ENCODE results near the gene FAM110A. TPM values are rescaled to one million over a fixed set of nuclear protein-coding genes. Genes with fewer than 3 reads are reported as not detected.

FAM110A gene
- total and polyA plus RNA-seq, 4 donors = 8.6 to 17.9 (median 12.7) TPM

- ATAC-seq (ENCODE audit: insufficient read depth, low FRiP score) (no peak), DNase-seq (no peak)
- no peak for TF ChIP-seq CTCF (IDR thresholded peaks at IDR 0.05; ENCODE audit: control extremely low read depth, extremely low read depth)
- Histone ChIP-seq H3K36me3 (ENCODE audit: control insufficient read depth in 4 of 4, insufficient read depth in 4 of 4, low read length in 4 of 4) (no peaks in the 10 kb centered on the region), H3K9ac (ENCODE audit: insufficient read depth in 1 of 2, low read length in 2 of 2) (no peak overlapping the region), H3K9me3 (ENCODE audit: control insufficient read depth in 4 of 4, insufficient read depth in 3 of 4, low read length in 3 of 4) (no peaks in the 10 kb centered on the region), H3K27ac (ENCODE audit: low read depth in 1 of 2, low read length in 1 of 2) (no peak overlapping the region), H3K27me3 (ENCODE audit: control insufficient read depth in 3 of 3, insufficient read depth in 3 of 3, low read length in 2 of 3) (peaks cover 0 to 3% (median 0%) of the 10 kb centered on the region in 3 donors), H3K4me3 (no peak overlapping the region), H3K4me1 (ENCODE audit: control insufficient read depth in 5 of 5, insufficient read depth in 5 of 5, low read length in 5 of 5) (no peaks in the 10 kb centered on the region)
- 98 to 100% methylated on average over 1 of the region's 1 CpG for WGBS, 2 donors
Measured at GRCh38 chr20:865440-865839, 31.9 kb downstream of the FAM110A start.

GRCh38 chr20:868279-868678, 34.8 kb downstream of the FAM110A start:
- WGBS, 2 donors = 92 to 94% methylated on average over 9 of the region's 9 CpGs
- DNase-seq (no peak), ATAC-seq (ENCODE audit: insufficient read depth, low FRiP score) (no peak)
- no peak overlapping the region for H3K9ac ChIP-seq (ENCODE audit: insufficient read depth in 1 of 2, low read length in 2 of 2)
- no peaks in the 10 kb centered on the region for H3K36me3 ChIP-seq (ENCODE audit: control insufficient read depth in 4 of 4, insufficient read depth in 4 of 4, low read length in 4 of 4)
- no peaks in the 10 kb centered on the region for H3K9me3 ChIP-seq (ENCODE audit: control insufficient read depth in 4 of 4, insufficient read depth in 3 of 4, low read length in 3 of 4)
- no peaks in the 10 kb centered on the region for H3K4me1 ChIP-seq (ENCODE audit: control insufficient read depth in 5 of 5, insufficient read depth in 5 of 5, low read length in 5 of 5)
- H3K4me3 ChIP-seq = no peak overlapping the region
- TF ChIP-seq CTCF (IDR thresholded peaks at IDR 0.05; ENCODE audit: control extremely low read depth, extremely low read depth) = no peak
- H3K27me3 ChIP-seq (ENCODE audit: control insufficient read depth in 3 of 3, insufficient read depth in 3 of 3, low read length in 2 of 3) = peaks cover 0 to 3% (median 0%) of the 10 kb centered on the region in 3 donors
- no peak overlapping the region for H3K27ac ChIP-seq (ENCODE audit: low read depth in 1 of 2, low read length in 1 of 2)

- DNase-seq (no peak), ATAC-seq (ENCODE audit: insufficient read depth, low FRiP score) (no peak)
- H3K4me3 ChIP-seq = no peak overlapping the region
- no peak overlapping the region for H3K9ac ChIP-seq (ENCODE audit: insufficient read depth in 1 of 2, low read length in 2 of 2)
- no peaks in the 10 kb centered on the region for H3K36me3 ChIP-seq (ENCODE audit: control insufficient read depth in 4 of 4, insufficient read depth in 4 of 4, low read length in 4 of 4)
- H3K27ac ChIP-seq (ENCODE audit: low read depth in 1 of 2, low read length in 1 of 2) = no peak overlapping the region
- H3K27me3 ChIP-seq (ENCODE audit: control insufficient read depth in 3 of 3, insufficient read depth in 3 of 3, low read length in 2 of 3) = peaks cover 0 to 3% (median 0%) of the 10 kb centered on the region in 3 donors
- no peaks in the 10 kb centered on the region for H3K4me1 ChIP-seq (ENCODE audit: control insufficient read depth in 5 of 5, insufficient read depth in 5 of 5, low read length in 5 of 5)
- WGBS, 2 donors = 79 to 83% methylated on average over 5 of the region's 5 CpGs
- H3K9me3 ChIP-seq (ENCODE audit: control insufficient read depth in 4 of 4, insufficient read depth in 3 of 4, low read length in 3 of 4) = no peaks in the 10 kb centered on the region
- no peak for TF ChIP-seq CTCF (IDR thresholded peaks at IDR 0.05; ENCODE audit: control extremely low read depth, extremely low read depth)
Measured at GRCh38 chr20:869606-870005, 36.1 kb downstream of the FAM110A start.

- Histone ChIP-seq H3K36me3 (ENCODE audit: control insufficient read depth in 4 of 4, insufficient read depth in 4 of 4, low read length in 4 of 4) (no peaks in the 10 kb centered on the region), H3K4me1 (ENCODE audit: control insufficient read depth in 5 of 5, insufficient read depth in 5 of 5, low read length in 5 of 5) (no peaks in the 10 kb centered on the region), H3K4me3 (no peak overlapping the region), H3K27me3 (ENCODE audit: control insufficient read depth in 3 of 3, insufficient read depth in 3 of 3, low read length in 2 of 3) (peaks cover 0 to 3% (median 0%) of the 10 kb centered on the region in 3 donors), H3K9me3 (ENCODE audit: control insufficient read depth in 4 of 4, insufficient read depth in 3 of 4, low read length in 3 of 4) (no peaks in the 10 kb centered on the region), H3K27ac (ENCODE audit: low read depth in 1 of 2, low read length in 1 of 2) (no peak overlapping the region), H3K9ac (ENCODE audit: insufficient read depth in 1 of 2, low read length in 2 of 2) (no peak overlapping the region)
- no peak for TF ChIP-seq CTCF (IDR thresholded peaks at IDR 0.05; ENCODE audit: control extremely low read depth, extremely low read depth)
- no peak for ATAC-seq (ENCODE audit: insufficient read depth, low FRiP score)
- 87 to 89% methylated on average over 3 of the region's 3 CpGs for WGBS, 2 donors
- no peak for DNase-seq
Measured at GRCh38 chr20:870758-871157, 37.2 kb downstream of the FAM110A start.

Data from lung (tissue), 12 donors.